Endothelial cell of umbilical vein (primary cell): ENCODE results near the gene ALK. TPM values are rescaled to one million over a fixed set of nuclear protein-coding genes. Genes with fewer than 3 reads are reported as not detected.

Source experiments
- BruUV-seq: library from RNA; stranded (reverse); fragments of 400-500 nt; replicated peaks from 2 replicates; lab custom pipeline; 2021; lab: Mats Ljungman, UMichigan
- CTCF ChIA-PET: fragments of 300-600, 350-600 bp; sonication (Branson Sonifier 250); formaldehyde crosslinking; loops from one replicate; lab custom pipeline; 2021; ENCODE audit warnings: antibody characterized with exemption, inconsistent platforms; lab: Charles Lee
- POLR2A ChIA-PET: fragments of 300-600, 350-600 bp; sonication (Branson Sonifier 250); formaldehyde crosslinking; loops from one replicate; lab custom pipeline; 2021; ENCODE audit warnings: antibody characterized with exemption, inconsistent platforms; lab: Charles Lee
- DNase-seq: peaks from one replicate; pipeline ENCODE4 v3.0.0-alpha.2; 2011; ENCODE audit warnings: low read depth, low spot score
- FAIRE-seq: peaks from 2 replicates; lab custom pipeline; 2011; peaks lifted over from hg19 to GRCh38; lab: Jason Lieb, UNC
- H2AFZ ChIP-seq: 2 replicates; pipeline ENCODE4 v1.6.0; 2012; ENCODE audit warnings: low read depth, low read length, control low read depth, inconsistent platforms
- H3K27ac ChIP-seq: 2 replicates; pipeline ENCODE4 v1.5.1; 2011; ENCODE audit warnings: low read depth, mild to moderate bottlenecking, control low read depth, low read length, moderate library complexity; ENCODE audit not compliant: insufficient read depth
- H3K27me3 ChIP-seq, 2 experiments: 2 replicates each; pipeline versions ENCODE4 v1.6.0 to v1.6.1; 2011; ENCODE audit warnings: low read length in 2 of 2, mixed read lengths in 1 of 2; ENCODE audit not compliant: control insufficient read depth in 2 of 2, insufficient read depth in 2 of 2
- H3K36me3 ChIP-seq, 2 experiments: 2 replicates in 1 of 2; 3 replicates in 1 of 2; pipeline ENCODE4 v1.5.1; 2011; ENCODE audit warnings: low read length in 2 of 2, mild to moderate bottlenecking in 1 of 2, moderate library complexity in 1 of 2; ENCODE audit not compliant: control insufficient read depth in 2 of 2, insufficient read depth in 2 of 2; ENCODE audit errors: extremely low read depth in 1 of 2
- H3K4me1 ChIP-seq: 3 replicates; pipeline ENCODE4 v1.5.1; 2011; ENCODE audit warnings: mild to moderate bottlenecking, low read length; ENCODE audit not compliant: control insufficient read depth, insufficient read depth; ENCODE audit errors: extremely low read depth
- H3K4me2 ChIP-seq: 2 replicates; pipeline ENCODE4 v1.6.1; 2011; ENCODE audit warnings: low read length, control low read depth, mixed read lengths; ENCODE audit not compliant: insufficient read depth
- H3K4me3 ChIP-seq, 3 experiments: fragments of 200-600 bp in 1 of 3; sonication (generic), shearing (Covaris generic) in 1 of 3; replicated peaks in 1 of 3; 2 replicates each; pipeline ENCODE4 v1.5.1; 2011 to 2016; ENCODE audit warnings: control low read depth in 3 of 3, low read length in 3 of 3, mild to moderate bottlenecking in 2 of 3, inconsistent platforms in 1 of 3, low read depth in 1 of 3, moderate library complexity in 1 of 3; ENCODE audit not compliant: insufficient read depth in 1 of 3
- H3K79me2 ChIP-seq: 2 replicates; pipeline ENCODE4 v1.6.0; 2012; ENCODE audit warnings: low read length, inconsistent platforms; ENCODE audit not compliant: control insufficient read depth, insufficient read depth
- H3K9ac ChIP-seq: replicated peaks from 2 replicates; pipeline ENCODE3; 2011; ENCODE audit warnings: low read length, control low read depth; ENCODE audit not compliant: insufficient read depth; ENCODE audit errors: extremely low read depth
- H3K9me1 ChIP-seq: replicated peaks from 3 replicates; pipeline ENCODE4 v1.6.0; 2011; ENCODE audit warnings: mild to moderate bottlenecking, low read length; ENCODE audit not compliant: control insufficient read depth, insufficient read depth; ENCODE audit errors: extremely low read depth
- H3K9me3 ChIP-seq: replicated peaks from 2 replicates; pipeline ENCODE4 v1.5.1; 2012; ENCODE audit warnings: low read length, inconsistent platforms; ENCODE audit not compliant: control insufficient read depth, insufficient read depth
- H4K20me1 ChIP-seq: replicated peaks from 2 replicates; pipeline ENCODE3; 2011; ENCODE audit warnings: mild to moderate bottlenecking, low read length; ENCODE audit not compliant: control insufficient read depth, insufficient read depth; ENCODE audit errors: extremely low read depth
- EZH2 ChIP-seq: IDR thresholded peaks from 2 replicates; pipeline ENCODE4 v1.6.1; 2012; ENCODE audit warnings: borderline replicate concordance, low read depth, mild to moderate bottlenecking, moderate library complexity, low read length, inconsistent platforms; ENCODE audit not compliant: severe bottlenecking
- FOS ChIP-seq: IDR thresholded peaks from 2 replicates; pipeline ENCODE4 v1.6.1; 2011; ENCODE audit warnings: mild to moderate bottlenecking, low read length, moderate library complexity, borderline replicate concordance; ENCODE audit not compliant: insufficient read depth
- GATA2 ChIP-seq: IDR thresholded peaks from 2 replicates; pipeline ENCODE4 v1.7.0; 2011; ENCODE audit warnings: low read depth, mild to moderate bottlenecking, moderate library complexity, mixed read lengths, low read length; ENCODE audit not compliant: insufficient read length, insufficient read depth
- JUN ChIP-seq: IDR thresholded peaks from 2 replicates; pipeline ENCODE4 v1.6.1; 2011; ENCODE audit warnings: borderline replicate concordance, low read depth; ENCODE audit not compliant: insufficient read length, insufficient read depth
- MYC ChIP-seq: IDR thresholded peaks from one replicate; pipeline ENCODE4 v1.6.1; 2011; ENCODE audit warnings: mild to moderate bottlenecking, low read depth, low read length
- POLR2A ChIP-seq: IDR thresholded peaks from 2 replicates; pipeline ENCODE4 v1.6.1; 2012; ENCODE audit warnings: low read depth, mild to moderate bottlenecking, control low read depth, low read length
- POLR2AphosphoS5 ChIP-seq: IDR thresholded peaks from 2 replicates; pipeline ENCODE4 v1.6.1; 2012; ENCODE audit warnings: low read depth, mild to moderate bottlenecking, control low read depth, low read length, moderate library complexity; ENCODE audit not compliant: insufficient read depth
- dilution Hi-C: fragments of 300-500 bp; cut with MboI; formaldehyde crosslinking; loops from one replicate; pipeline ENCODE4 v1.15.0; 2019; ENCODE audit warnings: low sequenced_read_pairs; ENCODE audit not compliant: extremely low pct_ligation_motif_present
- intact Hi-C: fragments of 100-400 bp; cut with micrococcal nuclease; formaldehyde crosslinking; loops from one replicate; pipeline ENCODE4 v1.10.0; 2022
- polyA plus RNA-seq, 4 experiments: library from polyadenylated mRNA; depleted of rRNA in 3 of 4; stranded (reverse) in 3 of 4; unstranded in 1 of 4; fragments of >200 nt; gene quantifications; 2 replicates each; pipeline versions ENCODE4 v1.2.1 to v1.2.3, GENCODE V29; 2011 to 2012; ENCODE audit warnings: missing spikeins in 1 of 4
- total RNA-seq: library from RNA; stranded (reverse); gene quantifications from 2 replicates; pipeline ENCODE4 v1.2.3, GENCODE V29; 2021
- TF ChIP-seq, protein P1 (sequence below), 2 donors: IDR thresholded peaks; 1 replicate in 1 of 2; 2 replicates in 1 of 2; pipeline ENCODE4 v1.5.1; 2011; ENCODE audit warnings: low read length in 2 of 2, mild to moderate bottlenecking in 2 of 2, moderate library complexity in 2 of 2, control low read depth in 1 of 2, inconsistent platforms in 1 of 2, low read depth in 1 of 2; ENCODE audit not compliant: insufficient read depth in 1 of 2; ENCODE audit errors: extremely low read depth in 1 of 2
- TF ChIP-seq, protein P2 (sequence below): IDR thresholded peaks from 2 replicates; pipeline ENCODE4 v1.6.1; 2011; ENCODE audit not compliant: insufficient read depth, insufficient read length

Gene ALK
- total and polyA plus RNA-seq, 2 donors (not counting 3 experiments of a cell fraction or from before 2014, with no cell fraction given): not detected

DNA sequence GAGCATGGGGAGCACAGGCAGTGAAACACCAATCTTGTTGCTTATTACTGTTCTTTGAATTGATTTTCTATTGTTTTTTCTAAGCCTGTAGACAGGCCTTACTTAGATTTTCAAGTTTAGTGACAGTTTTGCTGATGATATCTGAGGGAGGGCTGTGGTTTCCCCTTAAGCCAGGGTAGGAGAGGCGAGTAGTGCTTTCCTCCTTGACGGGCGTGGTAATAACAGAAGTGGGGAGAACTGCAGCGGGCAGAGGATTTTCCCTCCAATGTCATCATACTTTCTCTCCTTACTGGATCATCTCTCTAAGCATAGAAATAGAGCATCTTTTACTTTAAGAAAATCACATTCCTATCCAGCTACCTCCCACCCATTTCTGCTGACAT lies 314.4 kb downstream of the ALK start:
- dilution Hi-C loops: no loop called here
- H3K4me3 ChIP-seq: no peak overlapping the region
- no peak overlapping the region for H3K9ac ChIP-seq
- intact Hi-C loops: no loop called here
- H3K27ac ChIP-seq: no peak overlapping the region
- ChIA-PET CTCF (no interaction called here), POLR2A (no interaction called here)
- no peaks in the 10 kb centered on the region for H3K9me3 ChIP-seq
- no TSS peak for BruUV-seq
- H3K79me2 ChIP-seq: no peaks in the 10 kb centered on the region
- H3K9me1 ChIP-seq: no peaks in the 10 kb centered on the region
- H4K20me1 ChIP-seq: no peaks in the 10 kb centered on the region
- FAIRE-seq (no peak), DNase-seq (no peak)
- H3K4me1 ChIP-seq: no peaks in the 10 kb centered on the region
- H2AFZ ChIP-seq: no peak overlapping the region
- TF ChIP-seq POLR2A (no peak), JUN (no peak), EZH2 (no peak)
- TF ChIP-seq, protein P1, sequence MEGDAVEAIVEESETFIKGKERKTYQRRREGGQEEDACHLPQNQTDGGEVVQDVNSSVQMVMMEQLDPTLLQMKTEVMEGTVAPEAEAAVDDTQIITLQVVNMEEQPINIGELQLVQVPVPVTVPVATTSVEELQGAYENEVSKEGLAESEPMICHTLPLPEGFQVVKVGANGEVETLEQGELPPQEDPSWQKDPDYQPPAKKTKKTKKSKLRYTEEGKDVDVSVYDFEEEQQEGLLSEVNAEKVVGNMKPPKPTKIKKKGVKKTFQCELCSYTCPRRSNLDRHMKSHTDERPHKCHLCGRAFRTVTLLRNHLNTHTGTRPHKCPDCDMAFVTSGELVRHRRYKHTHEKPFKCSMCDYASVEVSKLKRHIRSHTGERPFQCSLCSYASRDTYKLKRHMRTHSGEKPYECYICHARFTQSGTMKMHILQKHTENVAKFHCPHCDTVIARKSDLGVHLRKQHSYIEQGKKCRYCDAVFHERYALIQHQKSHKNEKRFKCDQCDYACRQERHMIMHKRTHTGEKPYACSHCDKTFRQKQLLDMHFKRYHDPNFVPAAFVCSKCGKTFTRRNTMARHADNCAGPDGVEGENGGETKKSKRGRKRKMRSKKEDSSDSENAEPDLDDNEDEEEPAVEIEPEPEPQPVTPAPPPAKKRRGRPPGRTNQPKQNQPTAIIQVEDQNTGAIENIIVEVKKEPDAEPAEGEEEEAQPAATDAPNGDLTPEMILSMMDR (IDR thresholded peaks at IDR 0.05; ENCODE audit: extremely low read depth in 1 of 2, insufficient read depth in 1 of 2, low read depth in 1 of 2, low read length in 2 of 2): no peak
- H3K36me3 ChIP-seq: no peaks in the 10 kb centered on the region
- H3K4me2 ChIP-seq: no peak overlapping the region
- H3K27me3 ChIP-seq: no peaks in the 10 kb centered on the region

GRCh38 chr2:29606104-29607037 lies 315.0 kb downstream of the ALK start:
- Histone ChIP-seq H3K9me1 (no peaks in the 10 kb centered on the region), H4K20me1 (no peaks in the 10 kb centered on the region), H3K79me2 (no peaks in the 10 kb centered on the region), H3K36me3 (no peaks in the 10 kb centered on the region), H3K27me3 (no peaks in the 10 kb centered on the region), H3K4me1 (no peaks in the 10 kb centered on the region), H2AFZ (no peak overlapping the region), H3K9me3 (no peaks in the 10 kb centered on the region), H3K4me3 (no peak overlapping the region), H3K27ac (no peak overlapping the region), H3K9ac (no peak overlapping the region), H3K4me2 (no peak overlapping the region)
- intact Hi-C loops (no loop called here), dilution Hi-C loops (no loop called here)
- TF ChIP-seq MYC (no peak), POLR2A (no peak), FOS (no peak), POLR2AphosphoS5 (no peak), JUN (no peak), EZH2 (no peak), GATA2 (no peak)
- TF ChIP-seq, protein P1 (IDR thresholded peaks at IDR 0.05; ENCODE audit: extremely low read depth in 1 of 2, insufficient read depth in 1 of 2, low read depth in 1 of 2, low read length in 2 of 2): no peak
- TF ChIP-seq, protein P2, sequence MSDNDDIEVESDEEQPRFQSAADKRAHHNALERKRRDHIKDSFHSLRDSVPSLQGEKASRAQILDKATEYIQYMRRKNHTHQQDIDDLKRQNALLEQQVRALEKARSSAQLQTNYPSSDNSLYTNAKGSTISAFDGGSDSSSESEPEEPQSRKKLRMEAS: no peak
- CTCF ChIA-PET: no interaction called here
- POLR2A ChIA-PET: no interaction called here
- FAIRE-seq (no peak), DNase-seq (no peak)
- BruUV-seq: no TSS peak
